ENCODE results near the gene RPS3A.

DNA sequence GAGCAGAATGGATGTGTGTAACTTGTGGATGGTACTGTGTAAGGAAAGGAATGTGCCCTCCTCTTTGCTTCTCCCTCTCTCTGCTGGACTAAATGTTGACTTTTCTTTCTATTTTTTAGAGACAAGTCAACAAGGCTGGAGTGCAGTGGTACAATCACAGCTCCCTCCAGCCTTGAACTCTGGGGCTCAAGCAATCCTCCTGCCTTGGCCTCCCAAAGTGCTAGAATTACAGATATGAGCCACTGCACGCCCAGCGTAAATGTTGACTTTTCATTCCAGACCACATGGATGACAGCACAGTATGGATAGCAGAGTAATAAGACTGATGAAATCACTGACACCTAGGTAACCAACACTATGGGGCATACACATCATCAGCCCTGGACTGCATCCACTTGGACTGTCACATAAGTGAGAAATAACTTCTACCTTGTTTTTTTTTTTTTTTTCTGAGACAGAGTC, 5.1 kb upstream of the RPS3A start:
- TF ChIP-seq EP300 (IDR thresholded peaks at IDR 0.05; ENCODE audit: low read depth) (no peak), POLR2A (IDR thresholded peaks at IDR 0.05) (no peak)
- TF ChIP-seq, protein P1, sequence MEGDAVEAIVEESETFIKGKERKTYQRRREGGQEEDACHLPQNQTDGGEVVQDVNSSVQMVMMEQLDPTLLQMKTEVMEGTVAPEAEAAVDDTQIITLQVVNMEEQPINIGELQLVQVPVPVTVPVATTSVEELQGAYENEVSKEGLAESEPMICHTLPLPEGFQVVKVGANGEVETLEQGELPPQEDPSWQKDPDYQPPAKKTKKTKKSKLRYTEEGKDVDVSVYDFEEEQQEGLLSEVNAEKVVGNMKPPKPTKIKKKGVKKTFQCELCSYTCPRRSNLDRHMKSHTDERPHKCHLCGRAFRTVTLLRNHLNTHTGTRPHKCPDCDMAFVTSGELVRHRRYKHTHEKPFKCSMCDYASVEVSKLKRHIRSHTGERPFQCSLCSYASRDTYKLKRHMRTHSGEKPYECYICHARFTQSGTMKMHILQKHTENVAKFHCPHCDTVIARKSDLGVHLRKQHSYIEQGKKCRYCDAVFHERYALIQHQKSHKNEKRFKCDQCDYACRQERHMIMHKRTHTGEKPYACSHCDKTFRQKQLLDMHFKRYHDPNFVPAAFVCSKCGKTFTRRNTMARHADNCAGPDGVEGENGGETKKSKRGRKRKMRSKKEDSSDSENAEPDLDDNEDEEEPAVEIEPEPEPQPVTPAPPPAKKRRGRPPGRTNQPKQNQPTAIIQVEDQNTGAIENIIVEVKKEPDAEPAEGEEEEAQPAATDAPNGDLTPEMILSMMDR (IDR thresholded peaks at IDR 0.05) = no peak

Measured in transverse colon (tissue), 3 donors.